Transverse colon (tissue), 4 donors: ENCODE results near the gene AQP12B.

Experiments used
- CTCF ChIP-seq, 5 experiments: fragments of 200-600 bp in 3 of 5; fragments of 450-650 bp in 2 of 5; sonication (generic) in 3 of 5; IDR thresholded peaks; 1 replicate in 2 of 5; 2 replicates in 3 of 5; pipeline ENCODE4 v1.5.1; 2016 to 2017; ENCODE audit warnings: antibody characterized with exemption in 5 of 5, inconsistent platforms in 3 of 5, mild to moderate bottlenecking in 2 of 5, moderate library complexity in 1 of 5
- POLR2A ChIP-seq: fragments of 450-650 bp; IDR thresholded peaks from one replicate; pipeline ENCODE4 v1.6.1; 2016; ENCODE audit warnings: antibody characterized with exemption, mild to moderate bottlenecking, moderate library complexity
- POLR2AphosphoS5 ChIP-seq, 3 donors: sonication (generic); formaldehyde crosslinking; IDR thresholded peaks; one replicate each; pipeline ENCODE4 v1.6.1; 2016; ENCODE audit warnings: antibody characterized with exemption in 3 of 3

- TF ChIP-seq CTCF (IDR thresholded peaks at IDR 0.05) (no peak), POLR2A (no peak), POLR2AphosphoS5 (IDR thresholded peaks at IDR 0.05) (no peak)
These were observed 31.5 kb downstream of the AQP12B start for GRCh38 chr2:240651185-240651584.
